ENCODE measurements around the gene JAZF1. TPM values are rescaled to one million over a fixed set of nuclear protein-coding genes. Genes with fewer than 3 reads are reported as not detected.

Gene JAZF1
- total and polyA plus RNA-seq, 2 of the 8 experiments (the other 6 are each of a cell fraction or from before 2014, with no cell fraction given), result 2.6 to 21.8 TPM

- no peak overlapping the region for H3K27ac ChIP-seq (ENCODE audit: low read depth, low read length)
- no peak for TF ChIP-seq USF2 (IDR thresholded peaks at IDR 0.05; ENCODE audit: low read length)
- no peak for TF ChIP-seq E2F6 (IDR thresholded peaks at IDR 0.05)
- TF ChIP-seq SIRT6 (IDR thresholded peaks at IDR 0.05; ENCODE audit: low read length), result no peak
- no peak for TF ChIP-seq ZNF274 (IDR thresholded peaks at IDR 0.05; ENCODE audit: borderline replicate concordance, extremely low read depth, low read length)
- TF ChIP-seq SP4 (IDR thresholded peaks at IDR 0.05; ENCODE audit: low read length), result no peak
- no peak for TF ChIP-seq CBX5 (IDR thresholded peaks at IDR 0.05; ENCODE audit: low read depth, low read length)
- TF ChIP-seq RXRA (IDR thresholded peaks at IDR 0.05; ENCODE audit: insufficient read depth, low read depth, low read length), result no peak
- no peak for TF ChIP-seq CTBP2 (IDR thresholded peaks at IDR 0.05; ENCODE audit: borderline replicate concordance, insufficient read depth, insufficient read length, low read length)
- TF ChIP-seq SUZ12 (IDR thresholded peaks at IDR 0.05; ENCODE audit: low read length), result no peak
- TF ChIP-seq BACH1 (IDR thresholded peaks at IDR 0.05; ENCODE audit: low read length), result no peak
- TF ChIP-seq FOSL1 (IDR thresholded peaks at IDR 0.05; ENCODE audit: insufficient read depth, low read depth, low read length), result no peak
- no peak for TF ChIP-seq RNF2 (IDR thresholded peaks at IDR 0.05; ENCODE audit: borderline replicate concordance, low read depth, low read length, missing control alignments, poor library complexity, severe bottlenecking)
These were observed 74.2 kb downstream of the JAZF1 start for GRCh38 chr7:28106321-28106829.

More at GRCh38 chr7:28106321-28106829, 74.2 kb downstream of the JAZF1 start:
- POLR2A ChIA-PET (ENCODE audit: partially characterized antibody), result no interaction called here
- H3K23me2 ChIP-seq (ENCODE audit: low read depth, low read length), result no peaks in the 10 kb centered on the region; the same call in 1 of the 2 replicates
- H3K4me3 ChIP-seq (ENCODE audit: extremely low read depth in 1 of 4, insufficient read depth in 2 of 4, low read depth in 3 of 4, low read length in 4 of 4), result no peak overlapping the region
- CTCF ChIA-PET (ENCODE audit: partially characterized antibody), result interaction anchor here (0.7 to 1.1 kb wide), 2 partner anchors 173 to 520 kb away, joined by 3 read pairs; no protein-coding TSS in a partner anchor
- H3K4ac ChIP-seq (replicated peaks; ENCODE audit: insufficient read length, low read depth, low read length), result no peak overlapping the region
- no peaks in the 10 kb centered on the region for H3K79me1 ChIP-seq (ENCODE audit: low read depth, low read length)
- no peak overlapping the region for H2BK120ac ChIP-seq (replicated peaks; ENCODE audit: low read depth, low read length)
- FAIRE-seq, result no peak
- no peak overlapping the region for H2BK15ac ChIP-seq (ENCODE audit: low read length)
- no peaks in the 10 kb centered on the region for H3K79me2 ChIP-seq (ENCODE audit: control insufficient read depth in 1 of 2, insufficient read depth in 2 of 2, low read length in 2 of 2)
- H4K8ac ChIP-seq (ENCODE audit: extremely low read depth, insufficient read depth, low read length), result no peak overlapping the region
- no peak overlapping the region for H3K4me2 ChIP-seq (ENCODE audit: insufficient read depth in 1 of 2, low read depth in 2 of 2, low read length in 2 of 2)
- H3K36me3 ChIP-seq (ENCODE audit: control insufficient read depth in 2 of 4, insufficient read depth in 4 of 4, low read length in 3 of 4), result no peaks in the 10 kb centered on the region
- no peak overlapping the region for H3K9ac ChIP-seq (replicated peaks in 1 of 4; ENCODE audit: extremely low read depth in 1 of 4, low read depth in 3 of 4, low read length in 3 of 4)
- WGBS, 2 experiments (ENCODE audit: extremely low coverage in 1 of 2, insufficient coverage in 1 of 2, insufficient read length in 1 of 2, insufficient replicate concordance in 2 of 2, low coverage in 1 of 2, low lambda C conversion rate in 2 of 2, missing lambda C conversion rate in 1 of 2), result 85% methylated on average over 6 of the region's 6 CpGs; no CpG with 5 or more reads in 1 of the 2 experiments
- no peak overlapping the region for H2AFZ ChIP-seq (ENCODE audit: low read length)
- no peak overlapping the region for H2BK12ac ChIP-seq (ENCODE audit: low read depth, low read length)
- no peak overlapping the region for H4K91ac ChIP-seq (replicated peaks; ENCODE audit: insufficient read length, low read length)
- no peak overlapping the region for H4K5ac ChIP-seq (ENCODE audit: insufficient read length, low read depth, low read length)
- H2AK5ac ChIP-seq (ENCODE audit: low read depth, low read length), result no peak overlapping the region; the same call in 1 of the 2 replicates
- H3K27me3 ChIP-seq (replicated peaks in 1 of 4; ENCODE audit: control insufficient read depth in 3 of 4, extremely low read depth in 1 of 4, insufficient read depth in 3 of 4, low read length in 3 of 4), result no peaks in the 10 kb centered on the region
- no peak overlapping the region for H2BK5ac ChIP-seq (ENCODE audit: low read depth, low read length)
- no peak overlapping the region for H3K18ac ChIP-seq (ENCODE audit: extremely low read depth, low read length)
- DNase-seq (ENCODE audit: low read depth in 1 of 2, low spot score in 2 of 2), result no peak
- no peak overlapping the region for H3K56ac ChIP-seq (replicated peaks; ENCODE audit: insufficient read length, low read depth, low read length)
- peaks cover 0 to 9% (median 3%) of the 10 kb centered on the region in 4 experiments; a peak in 3 of 7 replicates for H3K4me1 ChIP-seq (replicated peaks in 1 of 4; ENCODE audit: control insufficient read depth in 3 of 4, insufficient read depth in 4 of 4, low read length in 3 of 4)
- no peak overlapping the region for H3K23ac ChIP-seq (ENCODE audit: insufficient read length)
- no peaks in the 10 kb centered on the region for H3K9me3 ChIP-seq (ENCODE audit: insufficient read depth in 2 of 2, low read depth in 1 of 2, low read length in 1 of 2)
- H4K20me1 ChIP-seq (replicated peaks in 1 of 2; ENCODE audit: control insufficient read depth in 1 of 2, insufficient read depth in 2 of 2, low read length in 2 of 2), result no peaks in the 10 kb centered on the region
- no peak overlapping the region for H3K14ac ChIP-seq (ENCODE audit: insufficient read length)
- H2BK20ac ChIP-seq (ENCODE audit: low read length), result no peak overlapping the region

All from H1 (cell line).